Lower leg skin (tissue), 3 donors: Measurements from ENCODE around the gene ANXA10.
"Not testable (repeated sequence)": the region's sequence is repeated elsewhere in the genome, so short reads cannot be mapped to it uniquely, and the experiment has no call there.

Experiments used
- CTCF ChIP-seq, 3 donors: fragments of 450-650 bp; IDR thresholded peaks; one replicate each; pipeline ENCODE4 v1.5.1; 2016; ENCODE audit warnings: antibody characterized with exemption in 3 of 3, mild to moderate bottlenecking in 3 of 3, moderate library complexity in 2 of 3
- POLR2A ChIP-seq, 2 donors: fragments of 450-650 bp; IDR thresholded peaks; one replicate each; pipeline ENCODE4 v1.6.1; 2016 to 2017; ENCODE audit warnings: antibody characterized with exemption in 2 of 2, mild to moderate bottlenecking in 1 of 2, moderate library complexity in 1 of 2

GRCh38 chr4:168135860-168136259 is 43.5 kb downstream of the ANXA10 start:
- not testable (repeated sequence) for TF ChIP-seq POLR2A, CTCF (IDR thresholded peaks at IDR 0.05)
